Liver (tissue), 3 donors: ENCODE data around the gene SH3RF3.

Experiments used
- CTCF ChIP-seq: fragments of 150-350 bp; IDR thresholded peaks from 2 replicates; pipeline ENCODE4 v1.5.1; 2017; ENCODE audit warnings: improper control_type of control experiment, low read depth, low read length; ENCODE audit not compliant: missing input control
- EGR1 ChIP-seq, 2 donors: IDR thresholded peaks; 2 replicates each; pipeline ENCODE4 v1.6.1; 2016 to 2018; ENCODE audit warnings: antibody characterized with exemption in 2 of 2, low read depth in 2 of 2
- GABPA ChIP-seq, 2 donors: IDR thresholded peaks in 1 of 2; conservative IDR thresholded peaks in 1 of 2; 2 replicates each; pipeline ENCODE4 v1.6.1; 2016; ENCODE audit warnings: antibody characterized with exemption in 2 of 2, mild to moderate bottlenecking in 1 of 2, moderate library complexity in 1 of 2
- JUND ChIP-seq, 2 donors: IDR thresholded peaks; 2 replicates each; pipeline ENCODE4 v1.6.1; 2016; ENCODE audit warnings: antibody characterized with exemption in 2 of 2
- MAX ChIP-seq: IDR thresholded peaks from 2 replicates; pipeline ENCODE4 v1.6.1; 2016; ENCODE audit warnings: antibody characterized with exemption
- TF ChIP-seq, protein P1 (sequence below): IDR thresholded peaks from 2 replicates; pipeline ENCODE4 v1.6.1; 2016; ENCODE audit warnings: antibody characterized with exemption
- donor health status: healthy.
- donor health status: healthy.

DNA sequence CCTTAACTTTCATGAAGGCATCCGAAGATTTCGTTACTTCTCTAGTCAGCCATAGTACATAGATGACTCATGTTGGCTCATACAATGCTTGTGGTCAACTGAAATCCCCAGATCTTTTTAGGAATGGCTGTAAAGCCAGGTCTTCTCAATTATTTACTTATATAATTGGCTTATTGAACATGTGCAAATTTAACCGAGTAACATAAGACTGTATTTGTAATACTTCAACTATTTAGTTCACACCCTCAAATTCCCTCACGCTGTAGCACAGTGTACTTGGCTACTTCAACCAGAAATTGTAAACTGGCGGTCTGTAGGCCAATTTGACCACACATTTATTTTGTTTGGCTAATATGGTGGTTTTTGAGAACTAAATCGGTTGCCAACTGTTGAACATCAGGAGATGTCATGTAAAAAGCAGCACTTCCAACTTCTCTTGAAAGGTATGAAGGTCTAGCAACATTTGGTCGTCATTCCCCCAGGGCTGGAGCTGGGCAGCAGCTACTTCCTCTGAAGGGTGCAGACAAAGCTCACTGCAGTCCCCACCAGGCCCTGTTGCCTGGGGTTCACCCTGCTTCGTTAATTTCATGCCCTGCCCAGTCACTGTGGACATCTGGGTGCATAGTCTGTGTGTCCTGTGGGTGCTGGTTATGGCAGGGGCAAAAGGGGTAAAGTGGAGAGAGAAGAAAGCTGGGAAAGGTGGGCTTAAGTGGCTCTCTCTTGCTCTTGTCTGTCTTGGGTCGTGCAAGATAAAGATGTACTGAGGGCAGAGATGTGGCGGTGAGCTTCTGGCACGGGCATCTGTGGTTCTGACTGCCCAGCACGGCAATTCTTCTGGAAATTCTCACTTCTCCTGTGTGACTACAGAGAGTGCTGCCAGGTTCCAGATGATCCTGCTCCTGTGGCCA is 3.2 kb upstream of the SH3RF3 start:
- TF ChIP-seq CTCF: no peak
- no peak for TF ChIP-seq JUND (IDR thresholded peaks at IDR 0.05)
- TF ChIP-seq GABPA (IDR thresholded peaks at IDR 0.05 in 1 of 2, conservative IDR thresholded peaks at IDR 0.05 in 1 of 2): no peak
- TF ChIP-seq, protein P1, sequence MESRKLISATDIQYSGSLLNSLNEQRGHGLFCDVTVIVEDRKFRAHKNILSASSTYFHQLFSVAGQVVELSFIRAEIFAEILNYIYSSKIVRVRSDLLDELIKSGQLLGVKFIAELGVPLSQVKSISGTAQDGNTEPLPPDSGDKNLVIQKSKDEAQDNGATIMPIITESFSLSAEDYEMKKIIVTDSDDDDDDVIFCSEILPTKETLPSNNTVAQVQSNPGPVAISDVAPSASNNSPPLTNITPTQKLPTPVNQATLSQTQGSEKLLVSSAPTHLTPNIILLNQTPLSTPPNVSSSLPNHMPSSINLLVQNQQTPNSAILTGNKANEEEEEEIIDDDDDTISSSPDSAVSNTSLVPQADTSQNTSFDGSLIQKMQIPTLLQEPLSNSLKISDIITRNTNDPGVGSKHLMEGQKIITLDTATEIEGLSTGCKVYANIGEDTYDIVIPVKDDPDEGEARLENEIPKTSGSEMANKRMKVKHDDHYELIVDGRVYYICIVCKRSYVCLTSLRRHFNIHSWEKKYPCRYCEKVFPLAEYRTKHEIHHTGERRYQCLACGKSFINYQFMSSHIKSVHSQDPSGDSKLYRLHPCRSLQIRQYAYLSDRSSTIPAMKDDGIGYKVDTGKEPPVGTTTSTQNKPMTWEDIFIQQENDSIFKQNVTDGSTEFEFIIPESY: no peak
- TF ChIP-seq MAX: no peak
- no peak for TF ChIP-seq EGR1 (IDR thresholded peaks at IDR 0.05; ENCODE audit: low read depth in 2 of 2)
